ENCODE data around the gene DNAH9.

GRCh38 chr17:11969565-11969964 lies 371.3 kb downstream of the DNAH9 start:
- TF ChIP-seq, protein P1, sequence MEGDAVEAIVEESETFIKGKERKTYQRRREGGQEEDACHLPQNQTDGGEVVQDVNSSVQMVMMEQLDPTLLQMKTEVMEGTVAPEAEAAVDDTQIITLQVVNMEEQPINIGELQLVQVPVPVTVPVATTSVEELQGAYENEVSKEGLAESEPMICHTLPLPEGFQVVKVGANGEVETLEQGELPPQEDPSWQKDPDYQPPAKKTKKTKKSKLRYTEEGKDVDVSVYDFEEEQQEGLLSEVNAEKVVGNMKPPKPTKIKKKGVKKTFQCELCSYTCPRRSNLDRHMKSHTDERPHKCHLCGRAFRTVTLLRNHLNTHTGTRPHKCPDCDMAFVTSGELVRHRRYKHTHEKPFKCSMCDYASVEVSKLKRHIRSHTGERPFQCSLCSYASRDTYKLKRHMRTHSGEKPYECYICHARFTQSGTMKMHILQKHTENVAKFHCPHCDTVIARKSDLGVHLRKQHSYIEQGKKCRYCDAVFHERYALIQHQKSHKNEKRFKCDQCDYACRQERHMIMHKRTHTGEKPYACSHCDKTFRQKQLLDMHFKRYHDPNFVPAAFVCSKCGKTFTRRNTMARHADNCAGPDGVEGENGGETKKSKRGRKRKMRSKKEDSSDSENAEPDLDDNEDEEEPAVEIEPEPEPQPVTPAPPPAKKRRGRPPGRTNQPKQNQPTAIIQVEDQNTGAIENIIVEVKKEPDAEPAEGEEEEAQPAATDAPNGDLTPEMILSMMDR (IDR thresholded peaks at IDR 0.05): no peak
- no peak for TF ChIP-seq POLR2A (IDR thresholded peaks at IDR 0.05)

Data from right lobe of liver (tissue), 4 donors.